ENCODE results near the gene QPCT.

GRCh38 chr2:37367310-37367709 is 22.9 kb downstream of the QPCT start:
- no peak for TF ChIP-seq CTCF (conservative IDR thresholded peaks at IDR 0.05; ENCODE audit: low read length)
- no peak for TF ChIP-seq EZH2phosphoT487 (IDR thresholded peaks at IDR 0.05; ENCODE audit: borderline replicate concordance, low read depth, low read length)
